GM12865 (cell line): Measurements from ENCODE around the gene SPG21.

Experiments used
- DNase-seq: peaks from one replicate; pipeline ENCODE4 v3.0.0; 2010; ENCODE audit warnings: low read depth
- H3K4me3 ChIP-seq: 2 replicates; pipeline ENCODE4 v1.5.1; 2011; ENCODE audit warnings: mild to moderate bottlenecking, low read depth, low read length, control low read depth
- TF ChIP-seq, protein P1 (sequence below): IDR thresholded peaks from 2 replicates; pipeline ENCODE4 v1.5.1; 2011; ENCODE audit warnings: low read length, control low read depth, low read depth, inconsistent platforms; ENCODE audit not compliant: insufficient read depth; ENCODE audit errors: missing control alignments

Gene SPG21

DNA sequence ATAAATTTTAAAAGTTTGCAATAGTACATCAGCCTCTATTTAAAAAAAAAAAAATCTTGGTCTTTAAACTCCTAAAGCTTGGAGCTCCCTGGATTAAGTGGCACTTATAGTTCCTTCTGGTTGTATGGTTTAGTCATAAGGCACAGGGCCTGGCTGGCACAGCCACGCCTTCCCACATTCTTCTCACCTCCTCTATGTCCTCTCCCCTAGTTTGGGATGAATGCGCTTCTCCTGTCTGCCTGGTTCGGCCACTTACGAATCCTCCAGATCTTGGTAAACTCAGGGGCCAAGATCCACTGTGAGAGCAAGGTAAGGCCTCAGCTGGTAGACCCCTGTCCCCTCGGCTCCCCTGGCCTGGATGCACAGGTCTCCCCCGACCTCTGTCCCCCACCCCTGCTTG, 68.0 kb downstream of the SPG21 start:
- TF ChIP-seq, protein P1, sequence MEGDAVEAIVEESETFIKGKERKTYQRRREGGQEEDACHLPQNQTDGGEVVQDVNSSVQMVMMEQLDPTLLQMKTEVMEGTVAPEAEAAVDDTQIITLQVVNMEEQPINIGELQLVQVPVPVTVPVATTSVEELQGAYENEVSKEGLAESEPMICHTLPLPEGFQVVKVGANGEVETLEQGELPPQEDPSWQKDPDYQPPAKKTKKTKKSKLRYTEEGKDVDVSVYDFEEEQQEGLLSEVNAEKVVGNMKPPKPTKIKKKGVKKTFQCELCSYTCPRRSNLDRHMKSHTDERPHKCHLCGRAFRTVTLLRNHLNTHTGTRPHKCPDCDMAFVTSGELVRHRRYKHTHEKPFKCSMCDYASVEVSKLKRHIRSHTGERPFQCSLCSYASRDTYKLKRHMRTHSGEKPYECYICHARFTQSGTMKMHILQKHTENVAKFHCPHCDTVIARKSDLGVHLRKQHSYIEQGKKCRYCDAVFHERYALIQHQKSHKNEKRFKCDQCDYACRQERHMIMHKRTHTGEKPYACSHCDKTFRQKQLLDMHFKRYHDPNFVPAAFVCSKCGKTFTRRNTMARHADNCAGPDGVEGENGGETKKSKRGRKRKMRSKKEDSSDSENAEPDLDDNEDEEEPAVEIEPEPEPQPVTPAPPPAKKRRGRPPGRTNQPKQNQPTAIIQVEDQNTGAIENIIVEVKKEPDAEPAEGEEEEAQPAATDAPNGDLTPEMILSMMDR: no peak
- no peak for DNase-seq
- no peak overlapping the region for H3K4me3 ChIP-seq

DNA sequence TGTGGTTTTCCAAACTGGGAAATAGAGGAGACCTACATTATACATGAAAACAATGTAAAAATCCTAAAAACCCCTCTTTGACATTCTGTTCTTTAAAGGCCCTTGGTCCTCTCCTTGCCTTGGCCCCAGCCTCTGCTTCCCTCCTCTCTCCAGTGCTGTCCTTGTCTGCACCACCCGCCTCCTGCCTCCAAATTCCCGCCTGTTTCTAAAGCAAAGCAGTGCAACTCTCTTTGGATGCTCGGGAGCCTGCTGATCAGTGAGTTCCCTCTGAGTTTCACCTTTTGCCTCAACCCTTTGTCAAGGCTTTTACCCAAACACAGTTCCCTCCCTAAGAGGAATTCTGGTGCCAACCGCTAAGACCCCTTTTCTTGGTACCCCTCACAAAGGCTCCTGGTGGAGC, 70.0 kb downstream of the SPG21 start:
- H3K4me3 ChIP-seq: no peak overlapping the region
- TF ChIP-seq, protein P1: no peak
- DNase-seq: no peak

DNA sequence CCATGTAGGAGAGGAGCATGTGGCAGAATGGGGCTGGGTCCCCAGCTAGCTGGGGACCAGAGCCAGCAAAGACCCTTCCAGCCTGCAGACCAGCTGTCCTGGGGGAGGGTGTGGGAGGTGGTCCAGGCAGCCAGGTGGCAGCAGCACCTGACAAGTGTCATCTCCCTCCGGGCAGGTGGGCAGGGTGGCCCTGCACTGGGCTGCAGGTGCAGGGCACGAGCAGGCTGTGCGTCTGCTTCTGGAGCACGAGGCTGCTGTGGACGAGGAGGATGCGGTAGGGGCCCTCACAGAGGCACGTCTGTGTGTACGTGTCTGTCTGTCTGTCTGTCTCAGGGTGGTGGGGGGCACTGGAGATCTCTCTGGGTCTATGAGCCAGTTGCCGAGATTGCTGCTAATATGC, 72.5 kb downstream of the SPG21 start:
- no peak overlapping the region for H3K4me3 ChIP-seq
- TF ChIP-seq, protein P1: no peak
- DNase-seq: no peak

DNA sequence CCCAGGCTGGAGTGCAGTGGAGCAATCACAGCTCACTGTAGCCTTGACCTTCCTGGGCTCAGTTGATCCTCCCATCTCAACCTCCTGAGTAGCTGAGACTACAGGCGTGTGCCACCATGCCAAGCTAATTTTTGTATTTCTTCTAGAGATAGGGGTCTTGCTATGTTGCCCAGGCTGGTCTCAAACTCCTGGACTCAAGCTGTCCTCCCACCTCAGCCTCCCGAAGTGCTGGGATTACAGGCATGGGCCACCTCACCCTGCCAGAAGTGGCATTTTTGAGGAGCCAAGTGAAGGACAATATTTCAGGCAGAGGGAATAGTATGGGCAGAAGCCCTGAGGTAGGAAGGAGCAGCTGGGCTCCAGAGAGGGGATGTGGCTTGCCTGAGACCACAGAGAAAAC, 73.3 kb downstream of the SPG21 start:
- TF ChIP-seq, protein P1: no peak
- no peak overlapping the region for H3K4me3 ChIP-seq
- no peak for DNase-seq

DNA sequence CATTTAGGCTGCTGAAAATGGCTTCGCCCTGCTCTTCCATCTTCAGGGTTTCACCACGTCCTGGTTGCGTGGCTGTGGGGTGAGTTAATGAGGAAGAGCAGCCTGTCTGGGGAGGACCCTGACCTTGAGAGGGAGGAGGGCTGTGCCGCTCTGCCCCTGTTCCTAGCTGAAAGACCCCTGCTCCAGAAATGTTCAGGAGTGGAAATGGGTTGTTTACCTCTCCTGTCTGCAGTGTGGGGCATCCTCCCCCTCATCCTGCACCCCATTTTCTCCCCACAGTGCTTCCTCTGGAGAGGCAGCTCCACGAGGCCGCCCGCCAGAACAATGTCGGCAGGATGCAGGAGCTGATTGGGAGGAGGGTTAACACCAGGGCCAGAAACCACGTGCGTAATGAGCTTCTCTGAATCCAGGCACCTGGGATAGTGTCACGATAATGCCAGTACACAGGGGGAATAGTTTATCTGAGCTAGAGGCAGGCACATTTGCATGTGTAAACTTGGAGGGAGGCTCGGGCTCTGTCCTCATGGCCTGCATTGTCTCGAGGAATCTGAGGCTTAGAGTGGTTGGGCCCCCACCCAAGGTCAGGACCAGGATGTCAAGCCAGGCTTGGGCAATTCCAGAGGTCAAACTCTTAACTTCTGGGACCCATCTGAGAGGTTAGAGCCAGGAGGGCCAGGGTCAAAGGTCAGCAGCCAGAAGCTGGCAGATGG, 74.0 kb downstream of the SPG21 start:
- no peak for DNase-seq
- no peak overlapping the region for H3K4me3 ChIP-seq
- TF ChIP-seq, protein P1: no peak
